HG02678 (cell line): ENCODE results near the gene ALOX12B.
"Not testable (repeated sequence)": the region's sequence is repeated elsewhere in the genome, so short reads cannot be mapped to it uniquely, and the experiment has no call there.

Experiments used
- ATAC-seq: cut with Tn5 transposase; IDR thresholded peaks from one replicate; pipeline ENCODE4 v1.9.1; 2021; ENCODE audit warnings: mild to moderate bottlenecking, moderate library complexity; ENCODE audit not compliant: unreplicated experiment

Gene ALOX12B

DNA sequence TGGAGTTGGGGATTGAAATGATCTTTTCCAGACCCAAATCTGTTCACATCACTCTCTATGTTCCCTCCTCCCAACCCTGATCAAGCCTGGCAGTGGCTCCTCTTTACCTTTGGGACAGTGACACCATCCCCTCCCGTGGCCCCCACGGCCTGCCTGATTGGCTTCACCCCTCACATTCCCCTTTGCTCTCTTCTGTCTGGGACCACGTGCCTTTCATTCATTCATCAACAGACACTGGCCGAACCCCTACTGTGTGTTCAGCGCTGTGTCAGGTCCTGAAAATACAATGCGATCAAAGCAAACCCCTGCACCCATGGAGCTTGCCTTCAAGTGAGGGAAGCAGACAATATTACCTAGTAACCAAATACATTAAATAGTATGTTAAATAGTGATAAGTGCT is 2.2 kb upstream of the ALOX12B start:
- ATAC-seq: no peak

DNA sequence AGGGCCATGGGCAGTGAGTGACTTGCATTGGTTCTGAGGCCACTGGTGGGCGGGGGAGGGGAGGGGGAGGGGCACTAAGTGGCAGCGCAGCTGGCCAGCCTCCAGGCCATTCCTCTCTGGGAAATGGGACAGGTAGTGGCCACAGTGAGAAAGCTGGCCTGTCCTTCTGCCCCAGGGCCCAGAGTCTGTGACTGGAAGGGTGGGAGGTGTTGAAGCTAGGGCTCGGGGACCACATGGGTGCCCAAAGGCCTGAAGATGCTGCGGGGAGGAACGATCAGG is 375 bp upstream of the ALOX12B start:
- ATAC-seq: no peak

DNA sequence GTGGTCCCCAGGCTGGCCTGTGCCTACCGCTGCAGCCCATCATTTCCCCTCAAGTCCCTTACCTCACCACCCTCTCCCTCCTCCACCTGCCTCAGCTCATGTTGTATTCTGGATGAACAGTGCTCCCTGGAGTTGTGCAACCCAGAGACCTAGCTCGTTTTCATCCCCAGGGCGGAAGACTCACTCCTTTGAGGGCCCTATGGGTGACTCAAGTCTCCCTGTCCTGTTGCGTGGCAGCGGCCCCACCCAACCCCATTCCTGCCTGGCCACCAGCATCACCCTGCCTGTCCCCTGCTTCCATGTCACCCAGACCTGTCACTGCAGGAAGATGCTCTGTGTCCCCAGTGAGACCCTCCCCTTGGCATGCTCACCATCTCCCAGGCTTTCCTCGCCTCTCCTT is 3.3 kb downstream of the ALOX12B start:
- no peak for ATAC-seq

DNA sequence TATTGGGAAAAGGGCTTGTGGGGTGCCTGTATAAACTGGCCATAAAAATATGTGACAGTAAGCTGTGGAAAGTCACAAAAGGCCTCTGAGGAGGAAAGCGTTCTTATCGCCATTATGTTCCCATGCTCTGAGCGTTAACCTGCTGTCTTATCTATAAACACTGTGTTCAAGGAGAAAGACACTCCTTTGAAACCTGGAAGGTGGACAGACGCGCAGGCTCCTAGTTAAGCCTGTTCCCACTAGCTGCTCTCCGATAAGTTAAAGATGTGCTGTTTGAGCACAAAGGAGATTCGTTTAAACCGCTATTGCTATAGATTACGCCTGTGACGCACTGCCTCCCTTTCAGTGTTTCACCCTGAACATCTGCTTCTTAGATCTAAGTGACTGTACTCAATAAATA is 5.2 kb downstream of the ALOX12B start:
- no peak for ATAC-seq

DNA sequence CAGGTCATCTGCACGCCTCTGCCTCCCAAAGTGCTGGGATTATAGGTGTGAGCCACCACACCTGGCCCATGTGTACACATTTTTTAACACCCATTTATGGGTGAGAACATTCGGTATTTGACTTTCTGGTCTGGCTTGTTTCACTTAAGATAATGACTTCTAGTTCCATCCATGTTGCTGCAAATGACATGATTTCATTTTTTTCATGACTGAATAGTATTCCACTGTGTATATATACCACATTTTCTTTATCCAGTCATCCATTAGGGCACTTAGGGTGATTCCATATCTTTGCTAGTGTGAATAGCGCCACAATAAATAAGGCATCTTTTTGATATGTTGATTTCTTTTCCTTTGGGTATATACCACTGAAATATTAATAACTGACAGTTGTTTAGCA is 5.6 kb downstream of the ALOX12B start:
- no peak for ATAC-seq

DNA sequence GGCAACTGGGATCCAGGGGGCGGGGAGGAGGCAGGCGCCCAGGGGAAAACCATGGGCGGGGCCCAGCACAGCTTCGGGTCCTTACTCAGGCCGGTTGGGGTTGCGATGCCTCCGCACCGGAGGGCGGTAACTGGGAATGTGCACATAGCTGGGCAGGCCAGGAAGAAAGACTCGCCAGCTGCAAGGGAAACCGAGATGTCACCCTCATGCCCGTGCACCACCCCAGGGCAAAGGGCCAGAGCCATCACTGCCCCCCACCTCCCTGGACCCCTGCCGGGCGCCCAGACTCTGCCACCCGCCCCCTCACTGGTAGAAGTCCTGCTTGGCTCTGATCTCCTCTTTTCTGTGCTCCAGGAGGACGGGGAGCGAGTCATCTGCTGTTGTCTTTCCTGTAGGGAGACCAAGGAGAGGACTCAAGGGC is 6.7 kb downstream of the ALOX12B start:
- ATAC-seq: no peak

DNA sequence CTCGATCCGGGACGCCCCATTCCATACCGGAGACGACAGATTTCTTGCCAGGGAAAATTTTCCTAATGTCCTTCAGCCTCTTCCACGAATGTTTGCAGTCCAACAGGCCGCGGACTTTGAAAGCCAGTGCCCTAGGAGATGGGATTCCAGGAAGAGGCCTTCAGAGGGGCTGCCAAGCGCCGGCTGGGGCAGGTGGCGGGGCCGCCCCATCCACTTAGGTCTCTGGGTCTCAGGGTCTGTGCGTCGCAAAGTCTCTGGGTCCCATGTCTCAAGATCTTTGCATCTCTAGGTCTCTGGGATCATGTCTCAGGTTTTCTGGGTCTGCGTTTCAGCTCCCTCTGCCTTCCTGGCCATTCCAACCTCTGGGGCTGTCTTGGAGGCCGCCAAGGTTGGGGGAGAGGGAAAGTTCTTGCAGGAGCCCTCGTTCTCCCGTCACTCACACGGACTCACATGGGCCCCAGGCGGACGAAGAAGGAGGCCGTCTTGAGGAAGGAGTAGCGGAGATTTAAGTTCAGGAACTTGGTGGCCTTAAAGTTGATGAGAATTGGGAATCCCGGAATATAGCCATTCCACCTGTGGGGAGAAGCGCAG is 7.2 kb downstream of the ALOX12B start:
- no peak for ATAC-seq

DNA sequence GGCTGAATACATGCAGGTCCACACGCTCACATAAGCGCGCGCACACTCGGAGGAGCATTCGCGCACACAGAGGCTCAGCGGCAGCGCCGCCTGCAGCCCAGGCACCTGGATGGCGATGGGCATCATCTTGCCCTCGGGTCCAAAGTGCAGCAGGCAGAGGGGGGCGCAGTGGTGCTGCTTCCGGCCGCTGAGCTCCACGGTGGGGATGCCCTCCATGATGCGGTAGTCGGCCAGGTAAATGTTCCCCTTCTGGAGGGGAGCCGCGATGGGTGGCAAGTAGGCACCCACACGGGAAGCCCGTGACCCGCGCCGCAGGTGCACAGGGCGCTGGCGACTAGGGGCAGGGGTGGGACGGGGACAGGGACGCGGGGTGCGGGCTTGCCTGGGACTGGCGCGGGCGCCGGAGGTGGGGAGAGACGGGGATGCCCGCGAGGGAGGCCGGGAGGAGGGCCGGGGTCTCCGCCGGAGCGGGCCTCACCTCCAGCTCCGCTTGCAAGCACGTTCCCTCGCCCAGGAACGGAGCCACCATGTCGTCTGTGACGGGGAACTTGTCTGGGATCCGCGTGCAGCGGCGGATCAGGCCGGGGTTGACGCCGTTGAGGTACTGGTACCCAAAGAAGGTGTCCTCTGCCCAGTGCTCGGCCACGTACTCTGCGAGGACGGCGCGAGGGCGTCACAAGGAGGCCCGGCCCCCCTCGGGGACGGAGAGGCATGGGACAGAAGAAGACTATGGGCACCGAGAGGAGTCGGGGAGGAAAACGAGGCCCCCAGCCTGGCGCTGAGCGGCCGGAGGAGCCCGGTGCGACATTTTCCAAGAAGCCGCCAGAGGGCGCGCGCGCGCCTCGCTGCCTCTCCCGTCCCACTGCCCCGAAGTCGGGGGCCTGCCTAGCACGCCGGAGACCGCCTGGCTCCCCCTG is 8.0 kb downstream of the ALOX12B start:
- ATAC-seq: peak; percentile 72

DNA sequence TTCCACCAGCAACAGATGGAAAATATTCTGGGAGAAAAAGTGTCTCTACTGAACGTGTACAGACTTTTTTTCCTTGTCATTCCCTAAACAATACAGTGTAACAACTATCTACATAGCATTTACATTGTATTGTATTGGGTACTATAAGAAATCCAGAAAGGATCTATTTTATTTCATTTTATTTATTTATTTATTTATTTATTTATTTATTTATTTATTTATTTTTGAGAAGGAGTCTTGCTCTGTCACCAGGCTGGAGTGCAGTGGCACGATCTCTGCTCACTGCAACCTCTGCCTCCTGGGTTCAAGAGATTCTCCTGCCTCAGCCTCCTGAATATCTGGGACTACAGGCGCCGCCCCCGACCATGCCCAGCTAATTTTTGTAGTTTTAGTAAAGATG is 9.6 kb downstream of the ALOX12B start:
- not testable (repeated sequence) for ATAC-seq

DNA sequence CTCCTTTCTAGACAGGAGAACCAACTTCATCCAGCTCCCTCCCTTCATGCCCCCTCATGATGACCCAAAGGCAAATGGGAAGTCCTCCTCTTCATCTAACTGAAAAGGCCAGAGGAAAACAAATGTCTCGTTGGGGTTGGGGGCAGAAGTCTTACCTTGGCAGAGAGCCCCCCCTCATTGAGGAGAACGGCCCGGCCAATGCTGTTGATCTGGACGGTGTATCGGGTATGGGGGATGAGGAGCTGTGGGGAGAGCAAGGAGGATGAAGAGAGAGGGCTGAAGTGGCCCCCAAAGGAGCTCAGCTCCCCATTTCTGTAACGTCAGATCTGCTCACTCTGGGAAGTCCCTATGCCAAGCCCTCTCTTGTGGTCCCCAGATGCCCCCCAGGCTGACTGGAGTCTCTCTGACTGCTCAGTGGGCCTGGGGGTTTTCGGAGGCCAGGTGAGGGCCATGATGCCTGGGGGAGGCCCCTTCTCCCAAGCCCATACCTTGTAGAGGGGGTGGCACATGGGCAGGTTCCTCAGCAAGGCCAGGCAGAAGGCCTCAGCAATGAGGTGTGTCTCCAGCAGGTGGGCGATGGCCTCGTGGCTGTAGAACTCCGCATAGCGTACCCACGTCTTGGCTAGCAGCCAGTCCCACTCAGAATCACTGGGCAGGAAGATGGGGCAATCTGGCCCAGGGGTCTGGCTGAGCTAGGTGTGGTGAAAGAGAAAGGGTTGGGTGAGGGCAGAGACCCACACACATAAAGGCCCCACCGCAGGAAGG is 10.8 kb downstream of the ALOX12B start:
- ATAC-seq: no peak

DNA sequence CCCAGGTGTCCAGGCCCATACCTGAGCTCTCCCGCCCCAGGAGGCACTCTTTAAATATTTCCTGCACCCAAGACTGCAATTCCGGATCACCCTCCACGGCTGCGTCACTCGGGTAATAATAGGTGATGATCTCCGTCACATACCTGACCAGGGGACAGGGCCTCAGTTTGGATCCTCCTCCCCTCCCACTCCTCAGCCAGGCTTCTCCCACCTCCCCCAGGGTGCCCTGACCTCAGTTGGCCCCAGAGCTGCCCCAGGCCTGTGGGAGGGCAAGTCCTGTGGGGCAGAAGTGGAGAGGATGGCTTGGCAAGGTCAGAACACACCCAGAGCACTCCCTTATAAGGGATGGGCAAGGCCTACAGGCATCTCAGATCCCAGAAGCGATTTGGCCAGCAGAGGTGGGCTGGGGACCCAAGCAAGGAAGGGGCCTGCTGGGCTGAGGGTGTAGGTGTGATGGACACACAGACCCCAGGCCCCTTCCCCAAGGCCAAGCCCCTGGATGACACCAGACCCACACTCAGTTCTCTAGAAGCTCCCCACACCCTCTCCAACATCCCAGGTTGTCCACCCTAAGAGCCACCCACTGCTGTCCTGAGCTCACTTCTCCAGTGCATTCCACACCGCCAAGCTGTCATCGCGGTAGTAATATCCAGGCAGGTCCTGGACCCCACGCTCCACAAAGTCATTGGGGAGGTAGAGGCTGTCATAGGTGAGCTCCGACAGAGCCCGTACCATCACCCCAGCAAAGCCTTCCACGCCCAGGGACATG is 11.8 kb downstream of the ALOX12B start:
- ATAC-seq: no peak

DNA sequence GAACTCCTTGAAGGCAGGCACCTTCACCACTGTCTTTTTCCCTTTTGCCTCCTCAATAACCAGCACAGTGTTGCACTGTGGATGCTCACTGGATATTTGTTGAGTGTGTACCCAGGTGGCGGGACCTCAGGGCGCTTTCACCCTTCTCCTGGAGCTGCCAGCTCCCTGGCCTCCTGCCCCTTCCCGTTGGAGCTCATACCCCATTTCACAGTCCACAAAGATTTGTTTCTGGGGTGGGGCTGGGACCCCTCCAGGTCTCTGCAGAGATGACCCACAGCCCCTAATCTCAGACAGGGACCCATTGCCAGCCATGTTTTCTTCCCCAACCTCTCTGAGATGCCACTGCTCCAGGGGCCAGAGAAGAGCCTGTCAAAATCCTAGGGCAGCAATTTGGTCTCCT is 12.4 kb downstream of the ALOX12B start:
- no peak for ATAC-seq

DNA sequence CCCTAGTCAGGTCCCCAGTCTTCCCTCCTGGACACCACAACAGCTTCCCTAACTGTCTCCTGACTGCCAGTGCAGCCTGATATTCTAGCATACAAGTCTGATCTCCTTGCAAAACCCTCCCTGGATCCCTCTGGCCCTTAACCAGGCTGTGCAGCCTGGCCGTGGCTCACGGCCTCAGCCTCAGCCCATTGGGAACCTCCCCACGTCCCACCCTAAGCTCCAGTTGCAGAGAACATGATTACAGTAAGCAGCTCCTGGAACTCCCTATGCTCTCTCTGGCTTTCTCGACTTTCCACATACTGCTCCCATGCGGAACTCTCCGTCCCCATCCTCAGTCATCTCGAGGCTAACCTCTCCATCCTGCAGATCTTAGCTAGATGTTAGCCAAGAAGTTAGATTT is 13.0 kb downstream of the ALOX12B start:
- no peak for ATAC-seq

DNA sequence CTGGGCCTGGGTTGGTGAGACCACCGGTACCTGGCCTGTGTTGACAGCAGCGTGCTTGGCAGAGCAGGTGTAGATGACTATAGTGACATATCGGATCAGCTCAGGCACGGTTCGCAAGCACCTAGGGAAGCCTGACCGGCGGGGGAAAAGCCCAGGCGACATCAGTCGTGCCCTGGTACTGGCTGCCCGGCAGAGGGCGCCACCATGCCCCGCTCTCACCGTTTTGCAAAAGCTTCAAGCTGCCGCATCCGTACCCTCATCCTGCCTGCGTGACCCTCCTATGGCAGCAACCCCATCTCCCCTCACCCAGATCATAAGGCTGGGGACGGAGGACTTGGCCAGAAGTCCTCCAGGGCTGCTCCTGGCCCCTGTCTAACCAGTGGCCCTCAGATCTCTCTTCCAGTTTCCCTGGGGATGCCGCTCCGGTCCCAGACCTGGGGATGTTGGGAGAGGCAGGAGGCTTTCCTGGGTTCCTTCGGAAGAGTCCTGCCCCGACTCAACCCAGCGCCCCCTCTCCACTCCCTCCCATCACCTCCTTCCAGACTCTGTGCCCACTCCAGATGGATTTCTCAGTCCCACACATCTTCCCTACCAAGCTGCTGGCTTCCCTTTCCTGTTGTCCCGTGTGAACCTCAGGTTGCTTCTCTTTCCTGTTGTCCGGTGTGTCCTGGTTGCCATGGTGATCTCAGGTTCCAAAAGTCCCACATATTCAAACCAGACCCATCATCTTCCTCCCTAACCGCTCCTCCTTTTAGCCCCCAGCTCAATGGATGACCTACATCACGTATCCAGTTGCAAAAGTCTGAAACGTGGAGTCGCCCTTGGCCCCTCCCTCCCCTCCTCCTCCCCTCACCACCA is 13.7 kb downstream of the ALOX12B start:
- no peak for ATAC-seq

DNA sequence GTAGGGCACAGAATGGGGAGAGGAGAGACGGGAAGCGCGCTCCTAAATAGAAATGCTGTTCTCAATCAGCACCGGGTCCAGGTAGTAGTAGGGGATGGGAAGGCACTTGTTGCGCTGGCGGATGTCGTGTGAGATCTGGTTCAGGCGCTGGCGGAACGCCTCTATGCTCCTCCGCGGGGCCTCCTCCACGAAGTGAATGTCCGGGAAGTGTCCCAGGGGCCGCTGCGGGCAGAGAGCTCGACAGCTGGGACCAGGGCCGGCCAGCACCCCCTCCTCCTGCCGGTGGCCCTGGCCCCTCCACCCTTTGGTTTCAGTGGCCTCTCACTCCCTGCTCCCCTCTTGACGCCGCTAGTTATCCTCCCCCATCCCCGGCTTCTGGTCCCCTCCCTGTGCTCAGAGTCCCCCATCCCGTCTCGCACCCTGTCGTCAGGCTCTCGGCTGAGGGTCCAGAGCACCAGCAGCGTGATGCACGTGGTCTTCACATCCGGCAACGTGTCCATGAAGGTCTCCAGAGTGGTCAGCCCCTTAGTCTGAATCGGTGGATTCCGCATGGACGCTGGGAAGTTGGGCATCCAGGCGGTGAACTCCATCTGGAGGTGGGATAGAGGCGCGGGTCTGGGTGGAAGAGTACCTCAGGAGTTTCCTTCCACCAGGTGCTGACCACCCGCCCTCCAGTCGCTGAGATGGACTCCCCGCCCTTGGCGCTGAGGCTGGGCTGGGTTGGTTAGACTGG is 14.6 kb downstream of the ALOX12B start:
- ATAC-seq: no peak

DNA sequence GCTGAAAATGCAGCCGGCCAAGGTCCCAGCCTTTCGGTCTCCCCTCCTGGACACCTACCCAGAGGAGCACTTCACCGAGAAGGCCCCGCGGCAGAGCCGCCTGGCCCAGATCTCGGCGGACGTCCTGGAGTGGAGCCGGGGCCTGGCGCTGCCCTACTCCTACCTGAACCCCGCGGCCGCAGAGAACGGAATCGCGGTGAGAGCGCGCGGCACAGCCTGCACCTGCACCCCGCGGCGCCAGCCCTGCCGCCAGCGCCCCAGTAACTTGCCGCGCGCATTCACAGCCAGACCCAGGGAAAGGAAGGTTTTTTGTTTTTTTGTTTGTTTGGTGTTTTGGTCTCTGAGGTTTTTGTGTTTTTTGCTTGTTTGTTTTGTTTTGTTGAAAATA is 15.2 kb downstream of the ALOX12B start:
- no peak for ATAC-seq

DNA sequence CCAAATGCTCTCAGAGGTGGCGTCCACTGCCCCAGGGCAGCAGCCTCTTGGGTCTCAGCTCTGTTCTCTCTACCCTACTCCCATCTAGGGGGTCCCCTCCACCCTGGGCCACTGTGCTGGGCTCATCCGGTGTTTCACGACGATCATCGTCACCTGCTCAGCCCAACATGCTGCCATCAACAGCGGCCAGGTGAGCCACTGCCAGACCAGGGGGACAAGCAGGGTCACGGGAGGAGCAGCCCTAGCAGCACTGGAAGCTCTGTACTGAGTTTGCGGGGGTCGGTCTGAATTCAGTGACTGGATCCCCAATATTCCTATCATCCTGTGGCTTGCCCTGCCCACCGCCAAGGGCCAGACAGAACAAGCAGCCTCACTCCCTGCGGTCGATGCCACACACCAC is 16.0 kb downstream of the ALOX12B start:
- no peak for ATAC-seq

DNA sequence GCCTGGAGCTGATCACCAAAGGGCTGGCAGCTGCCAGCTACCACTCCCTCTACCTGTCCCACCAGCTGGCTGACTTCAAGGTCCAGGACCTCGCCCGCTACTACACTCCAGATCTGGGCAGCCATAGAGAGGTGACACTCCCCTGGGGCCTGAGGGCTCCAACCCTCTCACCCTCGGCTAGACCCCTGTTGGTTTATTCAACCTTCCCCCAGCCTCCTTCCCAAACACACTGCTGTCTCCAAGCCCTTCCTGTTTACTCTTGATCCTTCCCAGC is 18.0 kb downstream of the ALOX12B start:
- no peak for ATAC-seq

DNA sequence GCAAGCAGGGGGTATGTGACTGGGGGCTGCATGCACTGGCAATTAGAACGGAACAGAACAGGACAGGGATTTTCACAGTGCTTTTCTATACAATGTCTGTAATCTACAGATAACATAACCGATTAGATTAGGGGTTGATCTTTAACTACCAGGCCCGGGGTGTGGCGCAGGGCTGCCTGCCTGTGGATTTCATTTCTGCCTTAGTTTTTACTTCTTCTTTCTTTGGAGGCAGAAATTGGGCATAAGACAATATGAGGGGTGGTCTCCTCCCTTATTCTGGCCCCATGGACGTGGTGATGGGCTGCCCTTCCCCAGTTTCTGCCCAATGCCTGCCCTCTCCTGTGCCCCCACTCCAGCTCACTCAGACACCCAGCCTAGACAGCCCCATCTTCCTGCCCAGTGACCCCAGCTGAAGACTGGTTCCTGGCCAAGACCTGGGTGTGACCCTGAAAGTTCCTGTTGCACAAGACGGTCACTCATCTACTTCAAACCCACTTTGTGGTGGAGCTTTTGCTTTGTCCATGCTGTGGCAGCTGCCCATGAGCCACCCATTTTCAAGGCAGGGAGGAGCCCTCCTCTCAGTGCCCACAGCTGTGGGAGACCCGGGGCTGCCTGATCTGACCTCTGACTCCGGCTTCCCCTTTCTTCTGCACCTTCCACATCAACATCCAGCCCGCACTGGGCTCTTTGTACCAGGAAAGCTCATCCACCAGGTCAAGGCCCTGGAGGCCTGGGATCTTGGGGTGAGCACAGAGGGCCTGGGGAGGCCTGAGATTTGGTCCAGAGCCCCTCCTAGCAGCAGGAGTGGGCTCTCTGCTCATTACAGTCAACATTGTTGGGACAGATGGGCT is 18.6 kb downstream of the ALOX12B start:
- no peak for ATAC-seq
